Testis (tissue), 2 donors: ENCODE results near the gene TACC2.

Source experiments
- CTCF ChIP-seq, 3 experiments: fragments of 450-650 bp in 2 of 3; fragments of 200-600 bp in 1 of 3; sonication (generic) in 1 of 3; IDR thresholded peaks; one replicate each; pipeline ENCODE4 v1.5.1; 2016 to 2019; ENCODE audit warnings: antibody characterized with exemption in 3 of 3, mild to moderate bottlenecking in 2 of 3, moderate library complexity in 1 of 3
- POLR2A ChIP-seq: fragments of 450-650 bp; IDR thresholded peaks from one replicate; pipeline ENCODE4 v1.6.1; 2017; ENCODE audit warnings: antibody characterized with exemption, mild to moderate bottlenecking, moderate library complexity

- TF ChIP-seq POLR2A (no peak), CTCF (IDR thresholded peaks at IDR 0.05) (no peak)
These were observed 113.3 kb downstream of the TACC2 start for GRCh38 chr10:122102146-122102868.
